Measurements from ENCODE around the gene KAT6B. TPM values are rescaled to one million over a fixed set of nuclear protein-coding genes. Genes with fewer than 3 reads are reported as not detected.

Gene KAT6B
- total and polyA plus RNA-seq, 2 of the 8 experiments (the other 6 are each of a cell fraction or from before 2014, with no cell fraction given), result 7.3 to 30.8 TPM

GRCh38 chr10:74887614-74888284, 61.3 kb downstream of the KAT6B start:
- no peak overlapping the region for H2BK120ac ChIP-seq (replicated peaks; ENCODE audit: low read depth, low read length)
- WGBS, 2 experiments (ENCODE audit: extremely low coverage in 1 of 2, insufficient coverage in 1 of 2, insufficient read length in 1 of 2, insufficient replicate concordance in 2 of 2, low coverage in 1 of 2, low lambda C conversion rate in 2 of 2, missing lambda C conversion rate in 1 of 2), result 98% methylated on average over 2 of the region's 2 CpGs; no CpG with 5 or more reads in 1 of the 2 experiments
- POLR2A ChIA-PET (ENCODE audit: partially characterized antibody), result no interaction called here
- H3K79me1 ChIP-seq (ENCODE audit: low read depth, low read length), result no peaks in the 10 kb centered on the region; the same call in 1 of the 2 replicates
- no peak overlapping the region for H3K27ac ChIP-seq (ENCODE audit: low read depth, low read length)
- H3K4ac ChIP-seq (replicated peaks; ENCODE audit: insufficient read length, low read depth, low read length), result no peak overlapping the region
- H2AFZ ChIP-seq (ENCODE audit: low read length), result no peak overlapping the region
- no peaks in the 10 kb centered on the region for H3K36me3 ChIP-seq (ENCODE audit: control insufficient read depth in 2 of 4, insufficient read depth in 4 of 4, low read length in 3 of 4)
- no peaks in the 10 kb centered on the region for H3K23me2 ChIP-seq (ENCODE audit: low read depth, low read length)
- CTCF ChIA-PET (ENCODE audit: partially characterized antibody), result interaction anchor here (0.9 to 1.1 kb wide), 2 partner anchors 9 to 32 kb away, joined by 3 to 5 read pairs; no protein-coding TSS in a partner anchor
- H4K20me1 ChIP-seq (replicated peaks in 1 of 2; ENCODE audit: control insufficient read depth in 1 of 2, insufficient read depth in 2 of 2, low read length in 2 of 2), result peaks cover 0 to 2% of the 10 kb centered on the region in 2 experiments
- no peak overlapping the region for H3K14ac ChIP-seq (ENCODE audit: insufficient read length)
- H4K91ac ChIP-seq (replicated peaks; ENCODE audit: insufficient read length, low read length), result no peak overlapping the region
- no peak overlapping the region for H2BK5ac ChIP-seq (ENCODE audit: low read depth, low read length)
- H2BK20ac ChIP-seq (ENCODE audit: low read length), result no peak overlapping the region
- H3K18ac ChIP-seq (ENCODE audit: extremely low read depth, low read length), result no peak overlapping the region
- no peak overlapping the region for H4K5ac ChIP-seq (ENCODE audit: insufficient read length, low read depth, low read length)
- no peak overlapping the region for H2AK5ac ChIP-seq (ENCODE audit: low read depth, low read length)
- FAIRE-seq, result no peak
- no peak overlapping the region for H3K23ac ChIP-seq (ENCODE audit: insufficient read length)
- no peak for DNase-seq (ENCODE audit: low read depth in 1 of 2, low spot score in 2 of 2)
- no peaks in the 10 kb centered on the region for H3K4me1 ChIP-seq (replicated peaks in 1 of 4; ENCODE audit: control insufficient read depth in 3 of 4, insufficient read depth in 4 of 4, low read length in 3 of 4)
- no peak overlapping the region for H2BK12ac ChIP-seq (ENCODE audit: low read depth, low read length)
- H2BK15ac ChIP-seq (ENCODE audit: low read length), result no peak overlapping the region
- no peak overlapping the region for H3K56ac ChIP-seq (replicated peaks; ENCODE audit: insufficient read length, low read depth, low read length)
- H3K9me3 ChIP-seq (ENCODE audit: insufficient read depth in 2 of 2, low read depth in 1 of 2, low read length in 1 of 2), result no peaks in the 10 kb centered on the region
- H3K9ac ChIP-seq (replicated peaks in 1 of 4; ENCODE audit: extremely low read depth in 1 of 4, low read depth in 3 of 4, low read length in 3 of 4), result no peak overlapping the region
- no peak overlapping the region for H3K4me3 ChIP-seq (ENCODE audit: extremely low read depth in 1 of 4, insufficient read depth in 2 of 4, low read depth in 3 of 4, low read length in 4 of 4)
- no peak for TF ChIP-seq USF2 (IDR thresholded peaks at IDR 0.05; ENCODE audit: low read length)
- no peak for TF ChIP-seq CHD1 (IDR thresholded peaks at IDR 0.05; ENCODE audit: low read depth, low read length)
- no peak for TF ChIP-seq SIN3A (conservative IDR thresholded peaks at IDR 0.05 in 1 of 2, IDR thresholded peaks at IDR 0.05 in 1 of 2; ENCODE audit: low read depth in 1 of 2, low read length in 2 of 2)
- TF ChIP-seq HDAC6 (IDR thresholded peaks at IDR 0.05; ENCODE audit: low read depth, low read length), result no peak
- H3K4me2 ChIP-seq (ENCODE audit: insufficient read depth in 1 of 2, low read depth in 2 of 2, low read length in 2 of 2), result no peak overlapping the region
- H4K8ac ChIP-seq (ENCODE audit: extremely low read depth, insufficient read depth, low read length), result no peak overlapping the region
- H3K27me3 ChIP-seq (replicated peaks in 1 of 4; ENCODE audit: control insufficient read depth in 3 of 4, extremely low read depth in 1 of 4, insufficient read depth in 3 of 4, low read length in 3 of 4), result no peaks in the 10 kb centered on the region
- H3K79me2 ChIP-seq (ENCODE audit: control insufficient read depth in 1 of 2, insufficient read depth in 2 of 2, low read length in 2 of 2), result peaks cover 0 to 22% of the 10 kb centered on the region in 2 experiments; a peak in 1 of 4 replicates

Measured in H1 (cell line).